ENCODE measurements around the gene KRT71. TPM values are rescaled to one million over a fixed set of nuclear protein-coding genes. Genes with fewer than 3 reads are reported as not detected.
"Not testable (repeated sequence)": the region's sequence is repeated elsewhere in the genome, so short reads cannot be mapped to it uniquely, and the experiment has no call there.

The KRT71 gene
- total RNA-seq (not detected), polyA plus RNA-seq (not detected)
- long read RNA-seq, donor 1: 0 reads
- long read RNA-seq, donor 2: 0 reads
- long read RNA-seq, donor 3: 0 reads
- long read RNA-seq, donor 4: 0 reads

- WGBS: 88% methylated on average over 14 of the region's 14 CpGs
- DNase-seq (no peak), ATAC-seq (no peak)
- Histone ChIP-seq H3K27me3 (ENCODE audit: control insufficient read depth, insufficient read depth) (no peaks in the 10 kb centered on the region), H3K9me3 (ENCODE audit: control insufficient read depth, low read length) (no peaks in the 10 kb centered on the region), H3K27ac (ENCODE audit: low read length) (no peak within 1 kb of the TSS), H3K4me3 (ENCODE audit: low read length) (no peak within 1 kb of the TSS), H3K4me1 (ENCODE audit: control insufficient read depth, insufficient read depth, low read length) (no peaks in the 10 kb centered on the region)
- intact Hi-C loops (cut with DNase I): no loop called here
Measured at GRCh38 chr12:52552681-52553195, at the start of gene KRT71. Gene KRT71, minus strand, starts transcription at chr12:52553145. Its CDS starts 68 bp downstream, at chr12:52553077.

DNA sequence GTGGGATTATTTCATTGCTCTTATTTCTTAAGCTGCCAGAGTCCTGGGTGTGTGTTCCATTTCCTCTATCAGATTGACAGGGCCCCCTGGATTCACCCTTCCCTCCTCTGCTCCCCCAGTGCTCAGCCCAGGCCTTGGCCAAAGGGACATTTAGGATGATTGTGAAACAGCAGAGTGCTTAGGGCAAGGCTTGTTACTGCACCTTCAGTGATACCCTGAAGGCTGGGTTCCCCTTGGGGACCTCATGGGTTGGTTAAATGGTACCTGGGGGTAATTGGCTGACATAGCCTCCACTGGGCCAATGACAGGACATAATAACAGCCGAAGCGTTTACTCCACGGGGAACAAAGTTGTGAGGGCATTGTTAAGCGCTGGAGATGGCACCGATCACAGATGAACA, 49.6 kb upstream of the KRT71 start:
- no peak for ATAC-seq
- WGBS: 91% methylated on average over 5 of the region's 5 CpGs

GRCh38 chr12:52601671-52602070, 48.7 kb upstream of the KRT71 start:
- no peaks in the 10 kb centered on the region for H3K4me1 ChIP-seq (ENCODE audit: control insufficient read depth, insufficient read depth, low read length)
- H3K27ac ChIP-seq (ENCODE audit: low read length): no peak overlapping the region
- WGBS: 57% methylated on average over 4 of the region's 4 CpGs
- H3K4me3 ChIP-seq (ENCODE audit: low read length): no peak overlapping the region
- intact Hi-C loops (cut with DNase I): no loop called here
- ATAC-seq (no peak), DNase-seq (no peak)
- peaks cover 1% of the 10 kb centered on the region for H3K27me3 ChIP-seq (ENCODE audit: control insufficient read depth, insufficient read depth)
- no peaks in the 10 kb centered on the region for H3K9me3 ChIP-seq (ENCODE audit: control insufficient read depth, low read length)

More for the DNA sequence above, 49.6 kb upstream of the KRT71 start:
- Histone ChIP-seq H3K4me3 (ENCODE audit: low read length) (no peak overlapping the region), H3K27ac (ENCODE audit: low read length) (no peak overlapping the region), H3K27me3 (ENCODE audit: control insufficient read depth, insufficient read depth) (no peaks in the 10 kb centered on the region), H3K9me3 (ENCODE audit: control insufficient read depth, low read length) (no peaks in the 10 kb centered on the region), H3K4me1 (ENCODE audit: control insufficient read depth, insufficient read depth, low read length) (no peaks in the 10 kb centered on the region)
- intact Hi-C loops (cut with DNase I): no loop called here
- DNase-seq: no peak

GRCh38 chr12:52600941-52601481, 48.1 kb upstream of the KRT71 start, which contains the start of gene KRT72:
Gene KRT72, minus strand, starts transcription at chr12:52601463. Its CDS starts 11 bp downstream, at chr12:52601452.
- DNase-seq (peak in 1 of 3 donors; percentile 43), ATAC-seq (no peak)
- WGBS: 23% methylated on average over 48 of the region's 48 CpGs
- Histone ChIP-seq H3K27ac (ENCODE audit: low read length) (no peak within 1 kb of the TSS), H3K4me3 (ENCODE audit: low read length) (no peak within 1 kb of the TSS), H3K9me3 (ENCODE audit: control insufficient read depth, low read length) (no peaks in the 10 kb centered on the region), H3K4me1 (ENCODE audit: control insufficient read depth, insufficient read depth, low read length) (no peaks in the 10 kb centered on the region), H3K27me3 (ENCODE audit: control insufficient read depth, insufficient read depth) (peaks cover 2% of the 10 kb centered on the region)
- intact Hi-C loops (cut with DNase I): no loop called here

GRCh38 chr12:52600475-52600874, 47.5 kb upstream of the KRT71 start:
- Histone ChIP-seq H3K27ac (ENCODE audit: low read length) (no peak overlapping the region), H3K27me3 (ENCODE audit: control insufficient read depth, insufficient read depth) (peaks cover 2% of the 10 kb centered on the region), H3K4me3 (ENCODE audit: low read length) (no peak overlapping the region), H3K4me1 (ENCODE audit: control insufficient read depth, insufficient read depth, low read length) (no peaks in the 10 kb centered on the region), H3K9me3 (ENCODE audit: control insufficient read depth, low read length) (no peaks in the 10 kb centered on the region)
- ATAC-seq: no peak
- WGBS: 85% methylated on average over 12 of the region's 12 CpGs
- intact Hi-C loops (cut with DNase I): no loop called here
- no peak for DNase-seq

- Histone ChIP-seq H3K4me1 (ENCODE audit: control insufficient read depth, insufficient read depth, low read length) (no peaks in the 10 kb centered on the region), H3K27ac (ENCODE audit: low read length) (no peak overlapping the region), H3K27me3 (ENCODE audit: control insufficient read depth, insufficient read depth) (peaks cover 2% of the 10 kb centered on the region), H3K9me3 (ENCODE audit: control insufficient read depth, low read length) (no peaks in the 10 kb centered on the region), H3K4me3 (ENCODE audit: low read length) (no peak overlapping the region)
- intact Hi-C loops (cut with DNase I): no loop called here
- DNase-seq (no peak), ATAC-seq (no peak)
- WGBS: 49% methylated on average over 2 of the region's 2 CpGs
Measured at GRCh38 chr12:52600071-52600470, 47.1 kb upstream of the KRT71 start.

DNA sequence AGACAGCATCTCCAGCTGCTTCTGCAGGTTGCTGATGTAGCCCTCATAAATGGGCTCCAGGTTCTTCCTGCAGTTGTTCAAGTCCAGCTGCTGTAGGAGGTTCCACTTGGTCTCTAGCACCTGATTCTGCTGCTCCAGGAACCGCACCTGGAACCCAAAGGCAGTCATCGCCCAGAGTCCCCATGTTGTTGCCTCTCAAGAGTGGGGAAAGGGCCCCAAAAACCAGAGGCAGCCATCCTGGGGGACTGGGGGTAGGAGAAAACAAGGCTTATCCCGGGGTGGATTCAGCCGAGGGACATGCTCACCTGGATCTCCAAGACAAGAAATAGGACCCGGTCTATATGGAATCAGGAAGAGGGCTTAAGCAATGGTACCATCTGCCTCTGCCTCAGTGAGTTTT, 46.0 kb upstream of the KRT71 start:
- no peak for DNase-seq

DNA sequence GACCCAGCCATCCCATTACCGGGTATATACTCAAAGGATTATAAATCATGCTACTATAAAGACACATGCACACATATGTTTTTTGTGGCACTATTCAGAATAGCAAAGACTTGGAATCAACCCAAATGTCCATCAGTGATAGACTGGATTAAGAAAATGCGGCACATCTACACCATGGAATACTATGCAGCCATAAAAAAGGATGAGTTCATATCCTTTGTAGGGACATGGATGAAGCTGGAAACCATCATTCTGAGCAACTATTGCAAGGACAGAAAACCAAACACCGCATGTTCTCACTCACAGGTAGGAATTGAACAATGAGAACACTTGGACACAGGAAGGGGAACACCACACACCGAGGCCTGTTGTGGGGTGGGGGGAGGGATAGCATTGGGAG, 41.3 kb upstream of the KRT71 start:
- ATAC-seq; DNase-seq; H3K4me1 ChIP-seq (ENCODE audit: control insufficient read depth, insufficient read depth, low read length); intact Hi-C loops (cut with DNase I); H3K9me3 ChIP-seq (ENCODE audit: control insufficient read depth, low read length); H3K27ac ChIP-seq (ENCODE audit: low read length); H3K27me3 ChIP-seq (ENCODE audit: control insufficient read depth, insufficient read depth); H3K4me3 ChIP-seq (ENCODE audit: low read length): not testable (repeated sequence)
- 95% methylated on average over 4 of the region's 4 CpGs for WGBS

More for the DNA sequence above, 46.0 kb upstream of the KRT71 start:
- Histone ChIP-seq H3K27ac (ENCODE audit: low read length) (no peak overlapping the region), H3K27me3 (ENCODE audit: control insufficient read depth, insufficient read depth) (peaks cover 2% of the 10 kb centered on the region), H3K4me1 (ENCODE audit: control insufficient read depth, insufficient read depth, low read length) (no peaks in the 10 kb centered on the region), H3K4me3 (ENCODE audit: low read length) (no peak overlapping the region), H3K9me3 (ENCODE audit: control insufficient read depth, low read length) (no peaks in the 10 kb centered on the region)
- WGBS: 87% methylated on average over 5 of the region's 5 CpGs
- intact Hi-C loops (cut with DNase I): no loop called here
- no peak for ATAC-seq

DNA sequence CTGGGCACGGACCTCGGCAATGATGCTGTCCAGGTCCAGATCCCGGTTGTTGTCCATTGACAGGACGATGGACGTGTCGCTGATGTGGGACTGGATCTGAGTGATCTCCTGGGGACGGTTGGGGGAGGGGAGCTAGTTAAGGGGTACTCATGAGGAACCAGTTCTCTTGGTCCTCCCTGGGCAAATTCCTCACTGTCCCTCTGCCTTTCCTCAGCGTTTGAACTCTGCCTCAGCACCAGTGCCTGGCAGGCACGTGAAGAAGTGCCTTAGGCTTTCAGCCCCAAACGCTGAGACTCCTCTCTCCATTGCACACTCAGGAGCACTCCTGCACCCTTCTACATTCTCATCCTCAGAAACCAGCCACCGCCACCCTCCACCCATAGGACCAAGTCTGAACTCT, 38.6 kb upstream of the KRT71 start:
- H3K27me3 ChIP-seq (ENCODE audit: control insufficient read depth, insufficient read depth): no peaks in the 10 kb centered on the region
- H3K4me1 ChIP-seq (ENCODE audit: control insufficient read depth, insufficient read depth, low read length): no peaks in the 10 kb centered on the region
- intact Hi-C loops (cut with DNase I): no loop called here
- no peak overlapping the region for H3K4me3 ChIP-seq (ENCODE audit: low read length)
- H3K27ac ChIP-seq (ENCODE audit: low read length): no peak overlapping the region
- ATAC-seq: no peak
- 87% methylated on average over 11 of the region's 11 CpGs for WGBS
- no peak for DNase-seq
- no peaks in the 10 kb centered on the region for H3K9me3 ChIP-seq (ENCODE audit: control insufficient read depth, low read length)

DNA sequence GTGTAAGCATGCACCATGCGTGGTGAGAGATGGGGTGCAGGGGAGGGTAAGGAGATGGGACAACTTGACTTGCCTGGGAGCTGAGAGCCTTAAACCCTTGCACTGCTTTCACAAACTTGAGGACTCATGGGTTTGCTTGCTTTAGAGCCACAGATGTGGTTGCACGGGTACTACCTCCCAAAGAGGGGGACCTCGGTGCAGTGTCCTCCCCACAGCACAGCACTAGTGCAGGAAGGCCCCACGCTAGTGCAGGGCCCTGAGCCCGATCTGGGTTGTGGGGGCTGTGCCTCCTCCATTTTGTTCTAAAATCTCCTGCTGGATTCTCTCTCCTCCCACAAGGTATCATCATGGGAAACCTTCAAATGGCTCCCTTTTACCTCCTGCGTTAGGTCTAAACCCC, 37.1 kb upstream of the KRT71 start:
- Histone ChIP-seq H3K4me3 (ENCODE audit: low read length) (no peak overlapping the region), H3K27ac (ENCODE audit: low read length) (no peak overlapping the region), H3K27me3 (ENCODE audit: control insufficient read depth, insufficient read depth) (no peaks in the 10 kb centered on the region), H3K4me1 (ENCODE audit: control insufficient read depth, insufficient read depth, low read length) (no peaks in the 10 kb centered on the region), H3K9me3 (ENCODE audit: control insufficient read depth, low read length) (no peaks in the 10 kb centered on the region)
- no peak for ATAC-seq
- intact Hi-C loops (cut with DNase I): no loop called here
- DNase-seq: no peak
- WGBS: 89% methylated on average over 6 of the region's 6 CpGs

- no peak overlapping the region for H3K4me3 ChIP-seq (ENCODE audit: low read length)
- intact Hi-C loops (cut with DNase I): no loop called here
- WGBS: 74% methylated on average over 17 of the region's 17 CpGs
- ATAC-seq: no peak
- no peak for DNase-seq
- H3K4me1 ChIP-seq (ENCODE audit: control insufficient read depth, insufficient read depth, low read length): no peaks in the 10 kb centered on the region
- no peaks in the 10 kb centered on the region for H3K9me3 ChIP-seq (ENCODE audit: control insufficient read depth, low read length)
- no peaks in the 10 kb centered on the region for H3K27me3 ChIP-seq (ENCODE audit: control insufficient read depth, insufficient read depth)
- no peak overlapping the region for H3K27ac ChIP-seq (ENCODE audit: low read length)
Measured at GRCh38 chr12:52587563-52587962, 34.6 kb upstream of the KRT71 start.

- no peaks in the 10 kb centered on the region for H3K9me3 ChIP-seq (ENCODE audit: control insufficient read depth, low read length)
- 71% methylated on average over 9 of the region's 9 CpGs for WGBS
- H3K27me3 ChIP-seq (ENCODE audit: control insufficient read depth, insufficient read depth): no peaks in the 10 kb centered on the region
- H3K27ac ChIP-seq (ENCODE audit: low read length): no peak overlapping the region
- no peak overlapping the region for H3K4me3 ChIP-seq (ENCODE audit: low read length)
- ATAC-seq (no peak), DNase-seq (no peak)
- no peaks in the 10 kb centered on the region for H3K4me1 ChIP-seq (ENCODE audit: control insufficient read depth, insufficient read depth, low read length)
- intact Hi-C loops (cut with DNase I): no loop called here
Measured at GRCh38 chr12:52585946-52586345, 33.0 kb upstream of the KRT71 start.
